Prostate gland (tissue), 2 donors: ENCODE data around the gene RADIL. TPM values are rescaled to one million over a fixed set of nuclear protein-coding genes. Genes with fewer than 3 reads are reported as not detected.

ENCODE experiments used
- DNase-seq: peaks from one replicate; pipeline ENCODE4 v3.0.0-alpha.2; 2019; ENCODE audit warnings: low spot score
- H3K27ac ChIP-seq, 2 donors: fragments of 200-600 bp; sonication (generic); 2 replicates each; pipeline ENCODE4 v1.5.1; 2017 to 2019
- H3K27me3 ChIP-seq: fragments of 200-600 bp; sonication (generic); replicated peaks from 2 replicates; pipeline ENCODE4 v1.5.1; 2019; ENCODE audit not compliant: insufficient read depth
- H3K36me3 ChIP-seq, 2 donors: fragments of 200-600 bp; sonication (generic); 1 replicate in 1 of 2; 2 replicates in 1 of 2; pipeline versions ENCODE4 v1.5.1 to v1.8.1; 2017 to 2019
- H3K4me1 ChIP-seq: fragments of 200-600 bp; sonication (generic); replicated peaks from 2 replicates; pipeline ENCODE4 v1.5.1; 2019
- H3K4me3 ChIP-seq, 2 donors: fragments of 200-600 bp; sonication (generic); 2 replicates each; pipeline ENCODE4 v1.5.1; 2017 to 2019
- H3K9me3 ChIP-seq: fragments of 200-600 bp; sonication (generic); 2 replicates; pipeline ENCODE4 v1.5.1; 2017
- POLR2A ChIP-seq: fragments of 450-650 bp; IDR thresholded peaks from one replicate; pipeline ENCODE4 v1.6.1; 2016; ENCODE audit warnings: antibody characterized with exemption, mild to moderate bottlenecking
- POLR2AphosphoS5 ChIP-seq: sonication (generic); formaldehyde crosslinking; IDR thresholded peaks from one replicate; pipeline ENCODE4 v1.6.1; 2017; ENCODE audit warnings: antibody characterized with exemption
- WGBS: methylation state at CpG from one replicate; pipeline ENCODE4 v1.1.5; 2018; 5-methylcytosine and 5-hydroxymethylcytosine counted together
- intact Hi-C: fragments of 100-400 bp; cut with DNase I; formaldehyde crosslinking; loops from one replicate; pipeline ENCODE4 v1.14.2; 2022
- total RNA-seq, 2 donors: library from RNA; depleted of rRNA; stranded (reverse); fragments of >200 nt; gene quantifications; one replicate each; pipeline ENCODE4 v1.1.0, GENCODE V29; 2016
- TF ChIP-seq, protein P1 (sequence below), 4 experiments: fragments of 200-600 bp in 2 of 4; fragments of 450-650 bp in 2 of 4; sonication (generic) in 2 of 4; IDR thresholded peaks; 1 replicate in 3 of 4; 2 replicates in 1 of 4; pipeline ENCODE4 v1.5.1; 2016 to 2019; ENCODE audit warnings: antibody characterized with exemption in 4 of 4, mild to moderate bottlenecking in 2 of 4, moderate library complexity in 2 of 4

RADIL gene
- total RNA-seq, 2 donors from 2014 or later = 1.8 to 12.0 TPM

DNA sequence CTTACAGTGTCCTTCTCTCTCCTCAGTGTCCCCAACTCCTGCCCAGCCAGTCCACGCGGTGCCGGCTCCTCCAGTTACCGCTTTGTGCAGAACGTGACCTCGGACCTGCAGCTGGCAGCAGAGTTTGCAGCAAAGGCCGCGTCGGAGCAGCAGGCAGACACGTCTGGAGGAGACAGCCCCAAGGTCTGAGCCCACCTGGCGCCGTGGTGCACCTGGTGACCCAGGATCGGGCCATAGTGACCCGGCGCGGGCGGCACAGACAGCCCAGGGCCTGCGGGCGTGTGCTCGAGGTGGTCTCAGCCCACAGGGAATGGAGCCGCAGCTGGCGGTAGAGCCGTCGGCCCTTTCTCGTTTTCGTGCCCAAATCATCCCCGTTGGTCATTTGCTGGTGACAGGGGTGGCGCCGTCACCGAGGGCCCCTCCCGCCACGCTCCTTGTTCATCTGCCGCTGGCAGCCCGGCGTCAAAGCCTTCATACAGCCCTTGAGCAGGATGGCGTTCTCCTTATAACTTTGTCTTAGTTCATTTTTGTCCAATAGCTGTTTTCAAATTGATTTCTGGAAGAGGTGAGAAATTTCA lies 129.0 kb downstream of the RADIL start:
- no peak overlapping the region for H3K27ac ChIP-seq
- no peak overlapping the region for H3K4me3 ChIP-seq
- no peaks in the 10 kb centered on the region for H3K4me1 ChIP-seq
- H3K27me3 ChIP-seq = no peaks in the 10 kb centered on the region
- intact Hi-C loops = loop anchor here (2.0 kb wide), 1 partner anchor 112 kb away; no protein-coding TSS in a partner anchor
- H3K9me3 ChIP-seq = no peaks in the 10 kb centered on the region
- no peak for DNase-seq
- WGBS = 90% methylated on average over 36 of the region's 36 CpGs
- H3K36me3 ChIP-seq = peaks cover 0 to 5% of the 10 kb centered on the region in 2 donors
- TF ChIP-seq POLR2A = no peak
- no peak for TF ChIP-seq POLR2AphosphoS5
- TF ChIP-seq, protein P1, sequence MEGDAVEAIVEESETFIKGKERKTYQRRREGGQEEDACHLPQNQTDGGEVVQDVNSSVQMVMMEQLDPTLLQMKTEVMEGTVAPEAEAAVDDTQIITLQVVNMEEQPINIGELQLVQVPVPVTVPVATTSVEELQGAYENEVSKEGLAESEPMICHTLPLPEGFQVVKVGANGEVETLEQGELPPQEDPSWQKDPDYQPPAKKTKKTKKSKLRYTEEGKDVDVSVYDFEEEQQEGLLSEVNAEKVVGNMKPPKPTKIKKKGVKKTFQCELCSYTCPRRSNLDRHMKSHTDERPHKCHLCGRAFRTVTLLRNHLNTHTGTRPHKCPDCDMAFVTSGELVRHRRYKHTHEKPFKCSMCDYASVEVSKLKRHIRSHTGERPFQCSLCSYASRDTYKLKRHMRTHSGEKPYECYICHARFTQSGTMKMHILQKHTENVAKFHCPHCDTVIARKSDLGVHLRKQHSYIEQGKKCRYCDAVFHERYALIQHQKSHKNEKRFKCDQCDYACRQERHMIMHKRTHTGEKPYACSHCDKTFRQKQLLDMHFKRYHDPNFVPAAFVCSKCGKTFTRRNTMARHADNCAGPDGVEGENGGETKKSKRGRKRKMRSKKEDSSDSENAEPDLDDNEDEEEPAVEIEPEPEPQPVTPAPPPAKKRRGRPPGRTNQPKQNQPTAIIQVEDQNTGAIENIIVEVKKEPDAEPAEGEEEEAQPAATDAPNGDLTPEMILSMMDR (IDR thresholded peaks at IDR 0.05) = no peak

- intact Hi-C loops = loop anchor here (2.0 kb wide), 1 partner anchor 111 kb away; no protein-coding TSS in a partner anchor
These were observed 129.7 kb downstream of the RADIL start for GRCh38 chr7:4753598-4754432.

DNA sequence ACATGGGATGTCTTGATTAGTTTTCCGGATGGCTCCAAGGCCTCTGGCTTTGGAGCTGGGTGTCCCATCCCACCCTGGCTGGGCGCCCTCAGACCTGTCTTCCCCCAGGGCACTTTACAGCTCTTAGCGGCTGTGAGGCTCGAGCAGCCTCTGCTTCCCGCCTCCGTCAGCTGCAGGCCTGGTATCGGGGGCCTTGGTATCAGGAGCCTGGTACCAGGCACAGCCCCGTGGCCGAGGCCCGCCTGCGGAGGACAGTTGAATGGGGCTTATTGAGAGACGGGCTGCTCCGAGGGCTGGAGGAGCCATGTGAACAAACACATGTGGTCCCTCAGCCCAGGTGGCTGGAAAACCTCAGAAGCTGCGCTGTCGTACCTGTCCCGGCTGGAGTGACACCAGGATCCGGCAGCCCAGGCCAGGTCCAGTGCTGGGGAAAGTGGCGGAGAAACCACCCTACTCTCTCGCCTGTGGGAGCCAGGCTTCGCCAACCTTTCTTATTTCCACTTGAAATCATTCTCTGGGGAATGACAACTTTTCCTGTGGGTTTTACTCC lies 132.0 kb downstream of the RADIL start:
- intact Hi-C loops = no loop called here
- Histone ChIP-seq H3K4me1 (no peaks in the 10 kb centered on the region), H3K4me3 (no peak overlapping the region), H3K27ac (no peak overlapping the region), H3K27me3 (no peaks in the 10 kb centered on the region), H3K9me3 (no peaks in the 10 kb centered on the region), H3K36me3 (no peaks in the 10 kb centered on the region)
- TF ChIP-seq, protein P1 (IDR thresholded peaks at IDR 0.05) = no peak
- TF ChIP-seq POLR2A (no peak), POLR2AphosphoS5 (no peak)
- DNase-seq = no peak
- WGBS = 91% methylated on average over 20 of the region's 20 CpGs

More at GRCh38 chr7:4753598-4754432, 129.7 kb downstream of the RADIL start:
- DNase-seq = peak; percentile 77
- Histone ChIP-seq H3K27ac (no peak overlapping the region), H3K9me3 (no peaks in the 10 kb centered on the region), H3K27me3 (no peaks in the 10 kb centered on the region), H3K36me3 (peaks cover 0 to 5% of the 10 kb centered on the region in 2 donors), H3K4me1 (no peaks in the 10 kb centered on the region), H3K4me3 (no peak overlapping the region)
- TF ChIP-seq, protein P1 (IDR thresholded peaks at IDR 0.05) = peak; percentile 91 to 96 (median 94)
- peak; percentile 55 for TF ChIP-seq POLR2AphosphoS5
- no peak for TF ChIP-seq POLR2A
- WGBS = 50% methylated on average over 31 of the region's 31 CpGs

GRCh38 chr7:4749798-4750197 lies 133.7 kb downstream of the RADIL start:
- no peaks in the 10 kb centered on the region for H3K27me3 ChIP-seq
- no peak overlapping the region for H3K4me3 ChIP-seq
- peaks cover 2% of the 10 kb centered on the region for H3K4me1 ChIP-seq
- no peak overlapping the region for H3K27ac ChIP-seq
- no peak for TF ChIP-seq POLR2AphosphoS5
- TF ChIP-seq POLR2A = no peak
- TF ChIP-seq, protein P1 (IDR thresholded peaks at IDR 0.05) = no peak
- DNase-seq = no peak
- H3K36me3 ChIP-seq = no peaks in the 10 kb centered on the region
- no peaks in the 10 kb centered on the region for H3K9me3 ChIP-seq
- intact Hi-C loops = no loop called here
- 93% methylated on average over 15 of the region's 15 CpGs for WGBS
